GM08714 (cell line): ENCODE data around the gene HK1.

ENCODE experiments used
- H3K4me3 ChIP-seq: fragments of 200-500 bp; sonication (Bioruptor generic); 2 replicates; pipeline ENCODE4 v1.5.1; 2014; ENCODE audit warnings: mild to moderate bottlenecking, low read length, inconsistent platforms
- ZNF274 ChIP-seq: IDR thresholded peaks from 2 replicates; pipeline ENCODE4 v1.6.1; 2012; ENCODE audit warnings: mild to moderate bottlenecking, low read depth, low read length

The HK1 gene

GRCh38 chr10:69418052-69418752 lies 139.9 kb downstream of the HK1 start:
- no peak overlapping the region for H3K4me3 ChIP-seq
- TF ChIP-seq ZNF274 = no peak

DNA sequence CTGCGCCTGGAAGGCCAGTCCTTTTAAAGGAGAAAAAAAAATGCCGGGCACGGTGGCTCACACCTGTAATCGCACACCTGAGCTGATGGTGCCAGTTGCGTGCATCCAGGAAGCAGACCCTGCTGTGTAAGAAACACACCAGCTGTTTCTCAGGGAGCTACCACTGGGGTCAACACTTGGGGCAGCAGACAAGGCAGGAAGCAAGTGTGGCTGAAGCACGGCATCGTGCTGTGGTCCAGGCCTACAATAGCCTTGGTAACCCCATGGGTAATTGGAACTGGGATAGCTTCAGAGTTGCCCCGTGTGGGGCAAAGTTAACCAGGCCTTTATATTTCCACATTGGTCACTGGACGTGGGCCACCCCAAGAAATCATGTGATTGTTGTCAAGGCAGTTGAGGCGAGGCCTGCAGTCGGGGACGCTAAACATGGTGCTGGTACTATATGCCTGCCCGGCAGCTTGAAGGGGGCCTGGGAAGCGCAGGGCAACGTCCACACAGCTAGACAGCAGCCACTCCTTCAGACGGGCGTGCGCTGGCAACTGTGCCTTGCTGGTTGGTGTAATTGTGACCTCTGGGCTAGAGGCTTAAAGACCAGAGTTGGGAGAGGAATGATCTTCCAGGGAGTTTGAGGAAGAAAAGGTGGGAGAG lies 140.9 kb downstream of the HK1 start:
- H3K4me3 ChIP-seq = no peak overlapping the region
- no peak for TF ChIP-seq ZNF274

DNA sequence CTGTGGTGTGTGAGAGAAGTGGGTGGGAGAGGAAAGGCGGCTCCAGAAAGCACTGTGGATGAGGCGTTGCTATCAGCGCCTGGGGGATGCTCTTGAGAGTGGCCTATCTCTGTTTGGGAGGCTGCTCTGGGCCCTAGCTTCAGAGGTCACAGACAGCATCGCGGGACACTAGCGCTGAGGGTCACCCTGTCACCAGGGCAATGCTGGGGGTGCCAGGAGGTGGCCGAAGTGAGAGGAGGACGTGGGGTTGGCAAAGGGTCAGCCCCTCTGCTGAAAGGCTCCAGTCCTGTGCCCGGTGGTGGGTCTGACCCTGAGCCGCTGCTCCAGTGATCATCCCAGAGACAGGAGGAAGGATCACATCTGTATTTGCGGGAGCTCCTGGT lies 141.4 kb downstream of the HK1 start:
- no peak overlapping the region for H3K4me3 ChIP-seq
- no peak for TF ChIP-seq ZNF274

- no peak for TF ChIP-seq ZNF274
- H3K4me3 ChIP-seq = no peak overlapping the region
Observed at GRCh38 chr10:69421611-69422308, 143.5 kb downstream of the HK1 start.

DNA sequence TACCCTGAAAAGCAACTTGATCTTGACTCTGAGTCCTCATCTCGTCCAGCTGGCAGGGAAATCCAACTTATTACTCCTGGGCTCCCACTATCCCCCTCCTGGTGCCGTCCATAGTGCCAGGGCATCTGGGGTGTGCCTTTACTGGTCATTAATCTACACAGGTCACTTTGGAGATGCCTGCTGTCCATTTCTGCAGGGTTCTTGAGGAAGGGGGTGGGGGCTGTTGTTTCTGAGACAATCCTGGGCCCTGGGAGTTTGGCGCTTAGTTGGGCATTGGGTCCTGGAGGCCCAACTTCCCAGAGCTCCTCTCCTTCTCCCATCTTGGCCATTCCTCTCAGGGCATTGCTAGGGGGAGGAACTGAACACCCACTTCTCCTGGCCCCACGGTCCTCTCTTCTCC lies 144.4 kb downstream of the HK1 start:
- TF ChIP-seq ZNF274 = no peak

DNA sequence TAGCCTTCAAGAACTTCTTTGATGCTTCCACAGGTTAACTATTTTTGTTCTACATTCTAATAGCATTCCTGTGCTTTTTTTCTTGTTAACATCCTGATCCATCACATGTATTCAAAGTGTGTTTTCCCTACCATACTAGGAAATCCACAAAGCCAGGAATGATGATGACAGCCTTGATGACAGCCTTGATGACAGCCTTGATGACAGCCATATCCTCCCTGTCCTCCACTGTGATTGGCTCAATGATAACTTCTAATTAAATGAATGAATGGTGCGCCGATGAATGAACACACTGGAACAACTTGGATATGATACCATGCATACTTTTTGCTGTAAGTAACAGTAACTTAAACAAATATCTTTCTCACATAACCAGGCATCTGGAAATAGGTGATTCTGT lies 146.7 kb downstream of the HK1 start:
- no peak for TF ChIP-seq ZNF274
- no peak overlapping the region for H3K4me3 ChIP-seq

More for the DNA sequence above, 144.4 kb downstream of the HK1 start:
- no peak overlapping the region for H3K4me3 ChIP-seq

GRCh38 chr10:69425511-69426298 lies 147.4 kb downstream of the HK1 start:
- no peak for TF ChIP-seq ZNF274
- no peak overlapping the region for H3K4me3 ChIP-seq

DNA sequence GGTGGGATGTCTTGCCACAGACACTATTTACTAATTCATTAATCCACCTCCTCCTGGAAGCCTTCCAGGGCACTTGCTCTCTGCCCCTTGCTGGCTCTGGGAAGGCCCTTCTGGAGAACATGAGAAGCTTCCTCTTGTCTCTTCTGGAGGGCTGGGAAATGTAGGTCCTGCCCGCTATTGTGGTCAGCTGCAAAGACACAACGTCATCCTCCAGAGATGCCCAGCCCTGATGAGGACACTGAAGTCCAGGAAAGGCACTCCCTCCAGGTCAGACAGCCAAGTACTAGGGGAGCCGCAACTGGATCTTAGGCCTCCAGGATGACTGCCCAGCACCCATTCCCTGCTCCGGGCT lies 148.1 kb downstream of the HK1 start:
- TF ChIP-seq ZNF274 = no peak
- H3K4me3 ChIP-seq = no peak overlapping the region

- no peak for TF ChIP-seq ZNF274
- H3K4me3 ChIP-seq = no peak overlapping the region
Observed at GRCh38 chr10:69428165-69428564, 149.9 kb downstream of the HK1 start.

GRCh38 chr10:69434169-69434568 lies 155.9 kb downstream of the HK1 start:
- TF ChIP-seq ZNF274 = no peak
- no peak overlapping the region for H3K4me3 ChIP-seq

- H3K4me3 ChIP-seq = no peak overlapping the region
- TF ChIP-seq ZNF274 = no peak
Observed at GRCh38 chr10:69434926-69435325, 156.6 kb downstream of the HK1 start.

- TF ChIP-seq ZNF274 = no peak
Observed at GRCh38 chr10:69435966-69436520, 157.7 kb downstream of the HK1 start.

DNA sequence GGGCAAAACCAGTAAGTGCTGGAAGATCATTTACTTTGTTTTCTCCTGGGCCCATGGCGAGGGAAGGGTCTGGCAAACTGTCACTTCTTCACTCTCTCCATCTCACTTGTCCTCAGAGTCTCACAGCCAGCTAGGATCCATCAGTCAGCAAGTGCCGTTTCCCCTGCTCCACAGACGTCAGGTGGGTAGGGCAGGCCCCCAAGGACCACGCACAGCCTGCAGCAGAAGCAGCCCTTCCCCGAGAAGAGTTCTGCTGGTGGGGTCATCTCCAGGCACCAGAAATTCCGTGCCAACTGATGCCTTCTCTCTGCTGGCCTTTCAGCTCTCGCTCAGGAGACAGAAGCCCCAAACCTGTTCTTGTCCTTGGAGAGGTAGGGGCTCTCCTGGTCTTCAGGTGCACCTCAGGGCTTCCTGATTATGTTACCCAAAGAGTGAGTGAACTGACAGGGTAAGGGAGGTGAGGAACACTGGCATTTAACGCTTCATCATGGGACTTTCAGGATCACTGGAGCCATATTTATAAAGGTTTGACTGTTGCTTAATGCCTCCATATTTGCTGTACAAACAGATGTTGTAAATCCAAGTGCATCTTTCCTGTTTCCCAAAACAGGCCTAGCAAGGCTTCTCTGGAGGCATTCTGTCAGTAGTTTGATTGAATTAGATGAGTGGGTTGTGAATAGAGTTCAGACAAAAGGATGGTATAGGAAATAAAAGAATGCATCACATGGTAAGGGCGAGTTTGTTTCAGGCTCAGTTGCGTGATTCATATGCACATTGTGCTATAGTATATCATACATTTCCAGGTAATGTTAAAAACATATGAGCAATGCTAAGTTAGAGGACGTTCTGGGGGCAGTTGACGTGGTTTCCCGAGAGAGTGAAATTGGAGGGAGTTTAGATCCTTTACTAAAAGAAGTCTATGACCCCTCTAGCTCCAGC lies 159.3 kb downstream of the HK1 start:
- TF ChIP-seq ZNF274 = no peak
- no peak overlapping the region for H3K4me3 ChIP-seq

More at GRCh38 chr10:69435966-69436520, 157.7 kb downstream of the HK1 start:
- H3K4me3 ChIP-seq = no peak overlapping the region
